ENCODE data around the gene MUCL3.

Gene MUCL3

GRCh38 chr6:30913721-30914075 is 27.1 kb upstream of the MUCL3 start:
- TF ChIP-seq REST (IDR thresholded peaks at IDR 0.05; ENCODE audit: low read depth) (no peak), EP300 (IDR thresholded peaks at IDR 0.05; ENCODE audit: borderline replicate concordance) (no peak), USF1 (IDR thresholded peaks at IDR 0.05) (no peak), MAX (IDR thresholded peaks at IDR 0.05) (no peak), TCF12 (IDR thresholded peaks at IDR 0.05; ENCODE audit: low read depth) (no peak), TAF1 (IDR thresholded peaks at IDR 0.05; ENCODE audit: low read depth) (no peak), RAD21 (IDR thresholded peaks at IDR 0.05; ENCODE audit: low read depth) (no peak), EGR1 (IDR thresholded peaks at IDR 0.05) (no peak)

GRCh38 chr6:30914076-30914853 is 26.5 kb upstream of the MUCL3 start, which contains the start of gene VARS2:
Gene VARS2, plus strand, starts transcription at chr6:30914238. Its CDS starts 599 bp downstream, at chr6:30914837.
- TF ChIP-seq FOXM1 (IDR thresholded peaks at IDR 0.05; ENCODE audit: borderline replicate concordance, low read depth) (no peak), YY1 (IDR thresholded peaks at IDR 0.05; ENCODE audit: low read depth) (peak; percentile 18; the same call in 1 of the 2 replicates), CREB1 (IDR thresholded peaks at IDR 0.05; ENCODE audit: low read depth) (no peak), EP300 (IDR thresholded peaks at IDR 0.05; ENCODE audit: borderline replicate concordance) (peak; percentile 59; the same call in 1 of the 2 replicates), MAX (IDR thresholded peaks at IDR 0.05) (peak; percentile 86; the same call in 1 of the 2 replicates), NFIC (IDR thresholded peaks at IDR 0.05) (peak; percentile 36; the same call in 1 of the 2 replicates), ZBTB7A (IDR thresholded peaks at IDR 0.05; ENCODE audit: low read depth) (0 out of 2 replicates have a peak, but pooled peaks have one; percentile 23), TEAD4 (IDR thresholded peaks at IDR 0.05) (peak; percentile 67; the same call in 1 of the 2 replicates), CEBPB (IDR thresholded peaks at IDR 0.05) (no peak; the same call in 1 of the 2 replicates), TAF1 (IDR thresholded peaks at IDR 0.05; ENCODE audit: low read depth) (peak; percentile 66; the same call in 1 of the 2 replicates), RAD21 (IDR thresholded peaks at IDR 0.05; ENCODE audit: low read depth) (peak; percentile 42; the same call in 1 of the 2 replicates), USF1 (IDR thresholded peaks at IDR 0.05) (no peak), EGR1 (IDR thresholded peaks at IDR 0.05) (0 out of 2 replicates have a peak, but pooled peaks have one; percentile 2), REST (IDR thresholded peaks at IDR 0.05; ENCODE audit: low read depth) (no peak), TCF12 (IDR thresholded peaks at IDR 0.05; ENCODE audit: low read depth) (peak; percentile 66; the same call in 1 of the 2 replicates)

- TF ChIP-seq YY1 (IDR thresholded peaks at IDR 0.05; ENCODE audit: low read depth) (no peak), FOXM1 (IDR thresholded peaks at IDR 0.05; ENCODE audit: borderline replicate concordance, low read depth) (no peak), TAF1 (IDR thresholded peaks at IDR 0.05; ENCODE audit: low read depth) (no peak), CREB1 (IDR thresholded peaks at IDR 0.05; ENCODE audit: low read depth) (no peak), TEAD4 (IDR thresholded peaks at IDR 0.05) (no peak), EGR1 (IDR thresholded peaks at IDR 0.05) (no peak), EP300 (IDR thresholded peaks at IDR 0.05; ENCODE audit: borderline replicate concordance) (no peak), TCF12 (IDR thresholded peaks at IDR 0.05; ENCODE audit: low read depth) (no peak), REST (IDR thresholded peaks at IDR 0.05; ENCODE audit: low read depth) (no peak), MAX (IDR thresholded peaks at IDR 0.05) (no peak), RAD21 (IDR thresholded peaks at IDR 0.05; ENCODE audit: low read depth) (no peak), NFIC (IDR thresholded peaks at IDR 0.05) (no peak), ZBTB7A (IDR thresholded peaks at IDR 0.05; ENCODE audit: low read depth) (no peak)
Measured at GRCh38 chr6:30914854-30915590, 25.8 kb upstream of the MUCL3 start.

All from Ishikawa (cell line).